GM10266 (cell line): ENCODE measurements around the gene RPL37A.

Source experiments
- DNase-seq: peaks from one replicate; pipeline ENCODE4 v3.0.0; 2012; ENCODE audit errors: extremely low spot score
- TF ChIP-seq, protein P1 (sequence below): IDR thresholded peaks from 2 replicates; pipeline ENCODE4 v1.5.1; 2012; ENCODE audit warnings: mild to moderate bottlenecking, low read depth; ENCODE audit not compliant: control insufficient read depth, insufficient read depth; ENCODE audit errors: missing control alignments

The RPL37A gene

DNA sequence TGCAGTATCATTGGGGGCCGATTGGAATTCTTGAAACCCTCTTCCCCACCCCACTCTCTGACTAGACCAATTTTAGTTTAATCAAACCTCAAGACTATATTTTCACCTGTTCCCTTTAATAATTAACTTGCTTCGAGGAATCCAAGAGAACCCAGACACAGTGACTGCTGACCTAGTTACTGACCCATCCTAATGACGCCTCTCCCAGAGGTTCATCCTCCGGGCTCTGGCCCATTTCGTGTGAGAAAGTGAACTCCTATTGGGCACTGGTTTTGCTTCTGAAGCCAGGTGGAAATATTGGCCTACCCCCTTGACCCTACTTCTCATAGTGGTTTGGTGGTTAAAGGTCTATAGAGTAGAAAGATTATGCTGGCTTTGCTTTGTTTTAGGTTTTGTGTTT lies 39.9 kb downstream of the RPL37A start:
- no peak for DNase-seq
- TF ChIP-seq, protein P1, sequence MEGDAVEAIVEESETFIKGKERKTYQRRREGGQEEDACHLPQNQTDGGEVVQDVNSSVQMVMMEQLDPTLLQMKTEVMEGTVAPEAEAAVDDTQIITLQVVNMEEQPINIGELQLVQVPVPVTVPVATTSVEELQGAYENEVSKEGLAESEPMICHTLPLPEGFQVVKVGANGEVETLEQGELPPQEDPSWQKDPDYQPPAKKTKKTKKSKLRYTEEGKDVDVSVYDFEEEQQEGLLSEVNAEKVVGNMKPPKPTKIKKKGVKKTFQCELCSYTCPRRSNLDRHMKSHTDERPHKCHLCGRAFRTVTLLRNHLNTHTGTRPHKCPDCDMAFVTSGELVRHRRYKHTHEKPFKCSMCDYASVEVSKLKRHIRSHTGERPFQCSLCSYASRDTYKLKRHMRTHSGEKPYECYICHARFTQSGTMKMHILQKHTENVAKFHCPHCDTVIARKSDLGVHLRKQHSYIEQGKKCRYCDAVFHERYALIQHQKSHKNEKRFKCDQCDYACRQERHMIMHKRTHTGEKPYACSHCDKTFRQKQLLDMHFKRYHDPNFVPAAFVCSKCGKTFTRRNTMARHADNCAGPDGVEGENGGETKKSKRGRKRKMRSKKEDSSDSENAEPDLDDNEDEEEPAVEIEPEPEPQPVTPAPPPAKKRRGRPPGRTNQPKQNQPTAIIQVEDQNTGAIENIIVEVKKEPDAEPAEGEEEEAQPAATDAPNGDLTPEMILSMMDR = no peak

DNA sequence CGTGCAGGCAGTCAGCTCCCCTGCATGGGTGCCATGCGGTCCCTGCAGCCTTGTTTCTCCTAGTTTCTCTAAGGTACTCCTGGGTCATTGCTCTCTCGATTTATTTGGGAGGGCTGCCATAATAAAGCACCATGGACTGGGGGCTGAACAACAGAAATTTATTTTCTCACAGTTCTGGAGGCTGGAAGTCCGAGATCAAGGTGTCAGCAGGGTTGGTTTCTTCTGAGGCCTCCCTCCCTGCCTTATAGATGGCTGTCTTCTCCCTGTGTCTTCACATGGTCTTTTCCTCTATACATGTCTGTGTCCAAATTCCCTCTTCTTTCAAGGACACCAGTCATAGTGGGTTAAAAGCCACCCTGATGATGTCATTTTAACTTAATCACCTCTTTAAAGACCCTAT lies 40.5 kb downstream of the RPL37A start:
- DNase-seq = no peak
- TF ChIP-seq, protein P1 = no peak

DNA sequence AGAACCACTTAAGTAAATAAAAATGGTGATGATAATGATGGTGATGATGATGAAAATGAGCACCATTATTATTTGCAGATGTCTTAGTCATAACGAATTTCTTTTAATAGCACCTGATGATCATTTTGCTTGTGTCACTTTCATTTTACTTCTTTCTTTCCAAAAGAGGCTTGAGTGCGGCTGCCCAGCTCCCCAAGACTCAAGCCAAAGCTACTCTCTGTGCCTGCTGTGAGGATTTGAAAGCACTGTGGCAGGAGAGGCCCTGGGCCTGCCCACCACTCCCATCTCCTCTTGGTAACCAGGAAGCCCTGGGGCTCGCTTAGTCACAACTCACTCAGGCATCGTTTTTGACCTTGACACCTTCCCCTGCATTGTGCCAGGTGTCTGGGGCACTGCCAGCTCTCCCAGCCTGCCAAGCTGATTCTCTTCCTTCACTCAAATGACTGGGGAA lies 41.2 kb downstream of the RPL37A start:
- DNase-seq = peak; percentile 47
- TF ChIP-seq, protein P1 = no peak

DNA sequence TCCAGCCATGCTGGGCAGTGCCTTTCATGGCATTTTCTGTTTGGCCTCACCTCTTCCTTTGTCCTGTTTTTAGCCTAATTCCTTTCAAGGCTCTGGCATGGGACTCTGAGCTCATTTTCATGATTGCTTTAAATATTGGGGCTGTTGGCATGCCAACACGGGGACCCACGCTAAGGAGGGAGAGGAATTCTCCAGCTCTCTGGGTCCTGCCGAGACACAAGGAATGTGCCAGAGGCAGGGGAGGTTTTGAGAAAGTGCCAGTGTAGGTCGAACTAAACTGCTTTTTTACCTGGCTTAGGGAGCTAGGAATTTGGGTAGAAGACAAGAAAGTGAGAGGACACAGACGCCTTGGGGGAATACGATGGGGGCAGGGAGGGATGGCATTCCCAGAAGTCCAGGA lies 42.3 kb downstream of the RPL37A start:
- TF ChIP-seq, protein P1 = no peak
- no peak for DNase-seq

DNA sequence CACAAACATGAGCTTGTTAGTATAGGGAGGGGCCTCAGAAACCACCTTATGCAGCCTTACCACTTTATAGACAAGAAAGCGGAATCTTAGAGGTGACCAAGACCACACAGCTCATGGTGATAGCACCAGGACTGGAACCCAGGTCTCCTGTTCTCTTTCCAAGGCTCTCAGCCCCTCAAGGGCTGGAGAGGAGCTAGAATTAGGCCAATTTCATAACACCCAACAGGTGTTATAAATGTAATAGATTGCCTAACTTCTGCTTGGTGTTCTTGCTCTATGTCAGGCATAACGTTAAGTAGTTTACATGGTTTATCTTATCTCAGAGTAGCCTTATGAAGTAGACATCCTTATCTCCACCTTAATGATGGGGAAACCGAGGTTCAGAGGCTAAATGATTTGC lies 42.9 kb downstream of the RPL37A start:
- no peak for DNase-seq
- TF ChIP-seq, protein P1 = no peak

DNA sequence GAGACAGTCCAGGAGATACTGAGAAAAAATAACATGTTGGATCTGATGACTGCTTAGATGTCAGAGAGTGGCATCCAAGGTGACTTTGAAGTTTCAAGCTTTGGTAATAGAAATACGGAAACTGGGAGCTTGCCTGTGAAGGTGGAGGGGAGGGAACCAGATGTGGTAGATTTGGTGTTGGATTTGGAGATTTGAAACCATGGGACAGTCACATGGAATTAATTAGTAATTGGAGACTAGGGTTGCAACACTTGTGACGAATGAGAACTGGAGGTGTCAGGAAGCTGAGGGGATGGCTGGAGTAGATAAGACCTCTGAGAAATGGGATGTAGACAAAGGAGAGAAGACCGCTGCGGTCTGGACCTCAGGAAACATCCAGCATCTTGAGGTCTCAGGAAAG lies 46.7 kb downstream of the RPL37A start:
- TF ChIP-seq, protein P1 = no peak
- DNase-seq = no peak

DNA sequence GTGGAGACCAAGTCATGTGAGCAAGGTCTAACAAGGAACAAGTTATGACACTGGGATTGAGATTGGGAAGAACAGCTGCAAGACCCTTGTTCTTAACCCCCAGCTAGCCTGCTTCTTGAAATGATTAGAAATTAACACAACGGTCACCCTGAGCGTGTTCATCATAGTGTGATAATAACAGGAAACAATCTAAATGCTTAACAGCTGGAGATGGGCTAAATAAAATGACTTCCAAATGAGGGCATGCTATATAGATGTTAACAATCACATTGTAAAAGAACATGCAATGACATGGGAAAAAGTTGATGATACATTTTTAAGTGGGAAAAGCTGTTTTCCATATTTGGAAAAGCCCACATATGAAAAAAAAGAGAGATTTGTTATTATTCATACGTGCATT lies 47.6 kb downstream of the RPL37A start:
- TF ChIP-seq, protein P1 = no peak
- no peak for DNase-seq
